ENCODE measurements around the gene ANKRD36C. TPM values are rescaled to one million over a fixed set of nuclear protein-coding genes. Genes with fewer than 3 reads are reported as not detected.
"Not testable (repeated sequence)": the region's sequence is repeated elsewhere in the genome, so short reads cannot be mapped to it uniquely, and the experiment has no call there.

The ANKRD36C gene
- total and polyA plus RNA-seq, 8 donors, result 11.8 to 50.5 (median 37.7) TPM

DNA sequence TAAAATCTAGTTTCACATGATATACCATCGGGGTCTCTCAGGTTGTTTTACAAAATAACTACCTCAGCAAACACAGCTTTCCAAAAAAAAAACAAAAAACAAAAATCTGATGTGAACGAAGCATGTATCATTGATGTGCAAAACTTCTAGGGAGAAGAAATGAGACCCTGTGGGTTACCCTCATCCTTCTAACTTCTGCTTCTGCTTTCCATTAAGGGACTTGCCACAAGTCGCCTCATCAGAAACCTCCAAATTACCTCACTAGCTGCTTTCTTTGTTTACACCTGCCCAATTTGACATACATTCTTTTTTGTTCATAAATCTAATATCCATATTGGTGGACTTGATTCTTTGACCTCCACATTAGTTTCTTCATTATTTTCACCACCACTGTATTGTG, 60.9 kb downstream of the ANKRD36C start:
- H3K4me1 ChIP-seq; H3K36me3 ChIP-seq; intact Hi-C loops (cut with DNase I); ATAC-seq; H3K27ac ChIP-seq; H3K9me3 ChIP-seq; DNase-seq; H3K27me3 ChIP-seq; H3K4me3 ChIP-seq: not testable (repeated sequence)

DNA sequence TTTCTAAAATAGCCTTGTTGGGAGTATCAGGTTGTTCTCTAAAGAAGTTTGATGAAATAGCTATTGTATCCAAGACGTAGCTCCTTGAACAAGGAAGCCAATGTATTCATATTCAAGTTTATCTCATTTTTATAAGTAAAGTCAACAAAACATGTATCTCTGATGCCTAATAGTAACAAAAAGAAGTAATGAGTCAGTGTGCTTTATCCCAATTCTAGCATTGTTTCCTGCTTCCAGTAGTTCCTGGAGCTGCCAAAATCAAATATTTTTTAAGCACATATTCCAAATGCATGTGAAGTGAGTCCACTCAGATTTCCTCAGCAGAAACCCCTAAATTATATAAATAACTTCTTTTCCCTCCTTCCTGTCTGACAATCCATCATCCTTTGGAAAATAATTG, 74.6 kb downstream of the ANKRD36C start:
- intact Hi-C loops (cut with DNase I); H3K27me3 ChIP-seq; DNase-seq; H3K4me3 ChIP-seq; H3K27ac ChIP-seq; ATAC-seq; H3K36me3 ChIP-seq; H3K9me3 ChIP-seq: not testable (repeated sequence)
- H3K4me1 ChIP-seq, result peaks cover 0 to 12% of the 10 kb centered on the region in 2 donors

DNA sequence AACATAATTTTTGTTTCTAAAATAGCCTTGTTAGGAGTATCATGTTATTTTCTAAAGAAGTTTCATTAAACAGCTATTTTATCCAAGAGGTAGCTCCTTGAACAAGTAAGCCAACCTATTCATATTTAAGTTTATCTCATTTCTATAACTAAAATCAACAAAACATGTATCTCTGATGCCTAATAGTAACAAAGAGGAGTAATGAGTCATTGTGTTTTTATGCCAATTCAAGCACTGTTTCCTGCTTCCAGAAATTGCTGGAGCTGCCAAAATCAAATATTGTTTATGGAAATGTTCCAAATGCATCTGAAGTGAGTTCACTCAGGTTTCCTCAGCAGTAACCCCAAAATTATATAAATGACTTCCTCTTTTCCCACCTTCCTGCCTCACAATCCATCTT, 76.5 kb downstream of the ANKRD36C start:
- DNase-seq; H3K27me3 ChIP-seq; H3K4me3 ChIP-seq; intact Hi-C loops (cut with DNase I); H3K27ac ChIP-seq; H3K36me3 ChIP-seq; ATAC-seq; H3K9me3 ChIP-seq: not testable (repeated sequence)
- peaks cover 0 to 19% of the 10 kb centered on the region in 2 donors for H3K4me1 ChIP-seq

GRCh38 chr2:95911431-95911830, 80.2 kb downstream of the ANKRD36C start:
- H3K27me3 ChIP-seq; ATAC-seq; intact Hi-C loops (cut with DNase I); H3K4me3 ChIP-seq; H3K36me3 ChIP-seq; H3K27ac ChIP-seq; H3K9me3 ChIP-seq: not testable (repeated sequence)
- peak in 2 of 4 donors; percentile 3 to 4 for DNase-seq
- H3K4me1 ChIP-seq, result peaks cover 0 to 19% of the 10 kb centered on the region in 2 donors

DNA sequence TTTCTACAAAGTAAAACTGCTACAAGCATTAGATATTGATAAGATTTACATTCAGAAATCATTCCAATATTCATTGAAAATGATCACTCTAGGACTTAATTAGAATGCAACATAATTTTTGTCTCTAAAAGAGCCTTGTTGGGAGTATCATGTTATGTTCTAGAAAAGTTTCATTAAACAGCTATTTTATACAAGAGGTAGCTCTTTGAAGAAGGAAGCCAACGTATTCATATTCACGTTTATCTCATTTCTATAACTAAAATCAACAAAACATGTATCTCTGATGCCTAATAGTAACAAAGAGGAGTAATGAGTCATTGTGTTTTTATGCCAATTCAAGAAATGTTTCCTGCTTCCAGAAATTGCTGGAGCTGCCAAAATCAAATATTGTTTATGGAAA, 97.2 kb downstream of the ANKRD36C start:
- H3K27me3 ChIP-seq; intact Hi-C loops (cut with DNase I); H3K4me1 ChIP-seq; DNase-seq; H3K4me3 ChIP-seq; H3K9me3 ChIP-seq; ATAC-seq; H3K27ac ChIP-seq: not testable (repeated sequence)
- H3K36me3 ChIP-seq, result peaks cover 0 to 14% of the 10 kb centered on the region in 2 donors

DNA sequence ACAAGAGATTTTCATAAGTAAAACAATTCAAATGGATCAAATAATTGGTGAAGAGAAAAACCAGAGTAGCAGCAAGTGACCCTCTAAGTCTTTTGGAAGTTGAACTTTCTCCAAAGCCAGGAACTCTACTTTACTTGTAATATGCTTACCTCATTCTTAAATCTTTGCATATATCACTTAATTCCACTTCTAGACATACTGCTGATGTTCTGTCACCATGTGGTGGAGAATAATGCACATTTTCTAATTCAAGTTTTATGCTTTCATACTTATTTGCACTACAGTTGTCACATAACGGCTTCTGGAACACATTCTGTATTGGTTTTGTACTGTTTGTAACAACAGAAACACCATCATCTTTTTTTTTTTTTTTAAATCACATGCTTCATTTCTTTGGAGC, 123.7 kb downstream of the ANKRD36C start:
- H3K27me3 ChIP-seq; H3K4me1 ChIP-seq; H3K36me3 ChIP-seq; DNase-seq; H3K9me3 ChIP-seq; intact Hi-C loops (cut with DNase I); H3K27ac ChIP-seq; ATAC-seq; H3K4me3 ChIP-seq: not testable (repeated sequence)

GRCh38 chr2:95867047-95867677, 124.5 kb downstream of the ANKRD36C start:
- ATAC-seq; intact Hi-C loops (cut with DNase I); DNase-seq: not testable (repeated sequence)

DNA sequence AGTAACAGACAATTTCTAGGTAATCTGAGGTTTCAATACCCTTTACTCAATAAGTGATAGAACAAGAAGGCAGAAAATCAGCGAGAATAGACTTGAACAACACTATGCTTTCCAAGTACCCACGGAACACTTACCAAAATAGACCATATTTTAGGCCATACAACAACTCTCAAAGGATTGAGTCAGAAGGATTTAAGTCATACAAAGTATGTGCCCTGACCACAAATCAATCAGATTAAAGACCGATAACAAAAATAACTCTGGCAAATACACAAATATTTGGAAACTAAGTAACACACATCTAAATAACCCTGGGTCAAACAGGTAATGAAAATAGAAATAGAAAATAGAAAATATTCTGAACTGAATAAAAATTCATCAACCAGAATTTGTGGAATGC, 129.5 kb downstream of the ANKRD36C start:
- H3K9me3 ChIP-seq; H3K4me3 ChIP-seq; H3K27me3 ChIP-seq; H3K36me3 ChIP-seq; ATAC-seq; H3K27ac ChIP-seq; H3K4me1 ChIP-seq; DNase-seq; intact Hi-C loops (cut with DNase I): not testable (repeated sequence)

More at GRCh38 chr2:95867047-95867677, 124.5 kb downstream of the ANKRD36C start:
- H3K4me3 ChIP-seq, H3K27me3 ChIP-seq, H3K36me3 ChIP-seq, H3K9me3 ChIP-seq, H3K27ac ChIP-seq, H3K4me1 ChIP-seq: not testable (repeated sequence)

GRCh38 chr2:95836151-95836550, 155.5 kb downstream of the ANKRD36C start:
- no peaks in the 10 kb centered on the region for H3K27me3 ChIP-seq
- H3K27ac ChIP-seq, result no peak overlapping the region
- intact Hi-C loops (cut with DNase I), result no loop called here
- no peak for TF ChIP-seq CTCF (IDR thresholded peaks at IDR 0.05)
- DNase-seq (peak in 1 of 4 donors; percentile 59), ATAC-seq (no peak)
- no peak overlapping the region for H3K4me3 ChIP-seq
- H3K36me3 ChIP-seq, result peaks cover 0 to 58% of the 10 kb centered on the region in 2 donors
- H3K9me3 ChIP-seq, result peaks cover 0 to 4% of the 10 kb centered on the region in 2 donors
- H3K4me1 ChIP-seq, result no peaks in the 10 kb centered on the region

- Histone ChIP-seq H3K9me3 (peaks cover 0 to 16% of the 10 kb centered on the region in 2 donors), H3K36me3 (peaks cover 0 to 71% of the 10 kb centered on the region in 2 donors)
- H3K27ac ChIP-seq; H3K4me1 ChIP-seq; intact Hi-C loops (cut with DNase I); H3K27me3 ChIP-seq; ATAC-seq; H3K4me3 ChIP-seq: not testable (repeated sequence)
- DNase-seq, result peak in 1 of 4 donors; percentile 42
Measured at GRCh38 chr2:95834077-95835013, 157.3 kb downstream of the ANKRD36C start.

DNA sequence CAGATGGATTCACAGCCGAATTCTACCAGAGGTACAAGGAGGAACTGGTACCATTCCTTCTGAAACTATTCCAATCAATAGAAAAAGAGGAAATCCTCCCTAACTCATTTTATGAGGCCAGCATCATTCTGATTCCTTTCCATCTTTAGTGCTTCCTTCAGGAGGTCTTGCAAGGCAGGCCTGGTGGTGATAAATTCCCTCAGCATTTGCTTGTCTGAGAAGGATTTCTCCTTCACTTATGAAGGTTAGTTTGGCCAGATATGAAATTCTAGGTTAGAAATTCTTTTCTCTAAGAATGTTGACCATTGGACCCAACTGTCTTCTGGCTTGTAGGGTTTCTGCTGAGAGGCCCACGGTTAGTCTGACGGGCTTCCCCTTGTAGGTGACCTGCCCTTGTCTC, 167.4 kb downstream of the ANKRD36C start:
- H3K4me1 ChIP-seq; ATAC-seq; H3K4me3 ChIP-seq; DNase-seq; intact Hi-C loops (cut with DNase I); H3K27me3 ChIP-seq; H3K27ac ChIP-seq: not testable (repeated sequence)
- peaks cover 8 to 68% of the 10 kb centered on the region in 2 donors for H3K9me3 ChIP-seq
- H3K36me3 ChIP-seq, result peaks cover 0 to 10% of the 10 kb centered on the region in 2 donors

- H3K27me3 ChIP-seq; DNase-seq; H3K27ac ChIP-seq; H3K36me3 ChIP-seq; ATAC-seq; intact Hi-C loops (cut with DNase I); H3K4me3 ChIP-seq; H3K4me1 ChIP-seq: not testable (repeated sequence)
- peaks cover 5 to 56% of the 10 kb centered on the region in 2 donors for H3K9me3 ChIP-seq
Measured at GRCh38 chr2:95817521-95817920, 174.1 kb downstream of the ANKRD36C start.
